Ovary (tissue), 3 donors: Measurements from ENCODE around the gene ST7L.

Experiments used
- EP300 ChIP-seq: sonication (generic); formaldehyde crosslinking; IDR thresholded peaks from one replicate; pipeline ENCODE4 v1.6.1; 2017; ENCODE audit warnings: antibody characterized with exemption
- TF ChIP-seq, protein P1 (sequence below), 3 donors: fragments of 450-650 bp in 2 of 3; fragments of 200-600 bp in 1 of 3; IDR thresholded peaks; one replicate each; pipeline versions ENCODE4 v1.5.1 to v1.8.0; 2016 to 2022; ENCODE audit warnings: antibody characterized with exemption in 3 of 3, mild to moderate bottlenecking in 1 of 3
- donor health status: DM: no; HTN: no; CAD: no.

- TF ChIP-seq, protein P1, sequence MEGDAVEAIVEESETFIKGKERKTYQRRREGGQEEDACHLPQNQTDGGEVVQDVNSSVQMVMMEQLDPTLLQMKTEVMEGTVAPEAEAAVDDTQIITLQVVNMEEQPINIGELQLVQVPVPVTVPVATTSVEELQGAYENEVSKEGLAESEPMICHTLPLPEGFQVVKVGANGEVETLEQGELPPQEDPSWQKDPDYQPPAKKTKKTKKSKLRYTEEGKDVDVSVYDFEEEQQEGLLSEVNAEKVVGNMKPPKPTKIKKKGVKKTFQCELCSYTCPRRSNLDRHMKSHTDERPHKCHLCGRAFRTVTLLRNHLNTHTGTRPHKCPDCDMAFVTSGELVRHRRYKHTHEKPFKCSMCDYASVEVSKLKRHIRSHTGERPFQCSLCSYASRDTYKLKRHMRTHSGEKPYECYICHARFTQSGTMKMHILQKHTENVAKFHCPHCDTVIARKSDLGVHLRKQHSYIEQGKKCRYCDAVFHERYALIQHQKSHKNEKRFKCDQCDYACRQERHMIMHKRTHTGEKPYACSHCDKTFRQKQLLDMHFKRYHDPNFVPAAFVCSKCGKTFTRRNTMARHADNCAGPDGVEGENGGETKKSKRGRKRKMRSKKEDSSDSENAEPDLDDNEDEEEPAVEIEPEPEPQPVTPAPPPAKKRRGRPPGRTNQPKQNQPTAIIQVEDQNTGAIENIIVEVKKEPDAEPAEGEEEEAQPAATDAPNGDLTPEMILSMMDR (IDR thresholded peaks at IDR 0.05): no peak
- TF ChIP-seq EP300: no peak
Observed at GRCh38 chr1:112636597-112637253, 17.8 kb upstream of the ST7L start.
